Measurements from ENCODE around the gene MX2. TPM values are rescaled to one million over a fixed set of nuclear protein-coding genes. Genes with fewer than 3 reads are reported as not detected.

Gene MX2
- total RNA-seq, 4 donors from 2014 or later = 3.2 to 6.1 (median 5.1) TPM

DNA sequence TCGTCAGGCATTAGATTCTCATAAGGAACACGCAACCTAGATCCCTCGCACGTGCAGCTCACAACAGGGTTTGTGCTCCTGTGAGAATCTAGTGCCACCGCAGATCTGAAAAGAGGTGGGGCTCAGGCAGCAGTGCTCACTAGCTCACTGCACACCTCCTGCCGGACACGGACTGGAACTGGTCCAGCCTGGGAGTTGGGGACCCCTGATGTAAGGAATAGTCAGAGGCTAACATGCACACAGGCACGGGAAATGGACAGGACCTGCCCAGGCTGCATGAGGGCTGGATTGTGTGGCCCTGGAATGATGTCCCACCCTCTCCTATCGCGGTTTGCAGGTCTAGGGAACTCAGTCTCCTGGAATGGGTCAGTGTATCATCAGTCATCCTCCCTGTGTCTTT is 41.0 kb downstream of the MX2 start:
- 96% methylated on average over 10 of the region's 10 CpGs for WGBS
- H3K27me3 ChIP-seq = no peaks in the 10 kb centered on the region
- no peaks in the 10 kb centered on the region for H3K9me3 ChIP-seq
- no peak overlapping the region for H3K4me3 ChIP-seq
- H3K4me1 ChIP-seq = no peaks in the 10 kb centered on the region
- DNase-seq (ENCODE audit: low spot score in 2 of 2) = peak in 1 of 2 donors; percentile 29
- TF ChIP-seq, protein P1, sequence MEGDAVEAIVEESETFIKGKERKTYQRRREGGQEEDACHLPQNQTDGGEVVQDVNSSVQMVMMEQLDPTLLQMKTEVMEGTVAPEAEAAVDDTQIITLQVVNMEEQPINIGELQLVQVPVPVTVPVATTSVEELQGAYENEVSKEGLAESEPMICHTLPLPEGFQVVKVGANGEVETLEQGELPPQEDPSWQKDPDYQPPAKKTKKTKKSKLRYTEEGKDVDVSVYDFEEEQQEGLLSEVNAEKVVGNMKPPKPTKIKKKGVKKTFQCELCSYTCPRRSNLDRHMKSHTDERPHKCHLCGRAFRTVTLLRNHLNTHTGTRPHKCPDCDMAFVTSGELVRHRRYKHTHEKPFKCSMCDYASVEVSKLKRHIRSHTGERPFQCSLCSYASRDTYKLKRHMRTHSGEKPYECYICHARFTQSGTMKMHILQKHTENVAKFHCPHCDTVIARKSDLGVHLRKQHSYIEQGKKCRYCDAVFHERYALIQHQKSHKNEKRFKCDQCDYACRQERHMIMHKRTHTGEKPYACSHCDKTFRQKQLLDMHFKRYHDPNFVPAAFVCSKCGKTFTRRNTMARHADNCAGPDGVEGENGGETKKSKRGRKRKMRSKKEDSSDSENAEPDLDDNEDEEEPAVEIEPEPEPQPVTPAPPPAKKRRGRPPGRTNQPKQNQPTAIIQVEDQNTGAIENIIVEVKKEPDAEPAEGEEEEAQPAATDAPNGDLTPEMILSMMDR (IDR thresholded peaks at IDR 0.05) = no peak
- TF ChIP-seq EP300 (IDR thresholded peaks at IDR 0.05) (no peak), POLR2AphosphoS5 (IDR thresholded peaks at IDR 0.05) (no peak), POLR2A (IDR thresholded peaks at IDR 0.05) (no peak)
- H3K36me3 ChIP-seq = peaks cover 38% of the 10 kb centered on the region
- H3K27ac ChIP-seq = no peak overlapping the region

DNA sequence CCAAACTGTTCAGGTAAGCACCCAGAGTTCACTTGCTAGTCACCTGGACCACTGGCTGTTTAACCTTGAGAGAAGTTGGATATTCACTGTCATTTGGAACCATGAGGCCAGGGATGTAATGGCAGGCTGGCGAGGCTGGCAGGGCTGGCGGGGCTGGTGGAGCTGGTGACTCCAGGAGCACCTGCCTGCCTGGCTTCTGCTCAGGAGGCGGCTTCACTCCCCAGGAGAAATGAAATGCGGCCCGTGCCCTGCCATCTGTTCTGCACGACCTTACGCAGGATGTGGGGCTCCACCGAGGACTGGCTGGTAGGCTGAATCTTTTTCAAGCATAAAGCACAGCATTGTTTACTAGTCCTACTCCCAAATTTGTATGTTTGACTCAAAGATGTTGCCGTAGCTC is 41.5 kb downstream of the MX2 start:
- Histone ChIP-seq H3K36me3 (peaks cover 38% of the 10 kb centered on the region), H3K4me3 (no peak overlapping the region), H3K27ac (no peak overlapping the region), H3K27me3 (no peaks in the 10 kb centered on the region), H3K9me3 (no peaks in the 10 kb centered on the region), H3K4me1 (no peaks in the 10 kb centered on the region)
- WGBS = 92% methylated on average over 9 of the region's 9 CpGs
- peak in 1 of 2 donors; percentile 70 for DNase-seq (ENCODE audit: low spot score in 2 of 2)
- TF ChIP-seq EP300 (IDR thresholded peaks at IDR 0.05) (no peak), POLR2AphosphoS5 (IDR thresholded peaks at IDR 0.05) (no peak), POLR2A (IDR thresholded peaks at IDR 0.05) (no peak)
- TF ChIP-seq, protein P1 (IDR thresholded peaks at IDR 0.05) = no peak

DNA sequence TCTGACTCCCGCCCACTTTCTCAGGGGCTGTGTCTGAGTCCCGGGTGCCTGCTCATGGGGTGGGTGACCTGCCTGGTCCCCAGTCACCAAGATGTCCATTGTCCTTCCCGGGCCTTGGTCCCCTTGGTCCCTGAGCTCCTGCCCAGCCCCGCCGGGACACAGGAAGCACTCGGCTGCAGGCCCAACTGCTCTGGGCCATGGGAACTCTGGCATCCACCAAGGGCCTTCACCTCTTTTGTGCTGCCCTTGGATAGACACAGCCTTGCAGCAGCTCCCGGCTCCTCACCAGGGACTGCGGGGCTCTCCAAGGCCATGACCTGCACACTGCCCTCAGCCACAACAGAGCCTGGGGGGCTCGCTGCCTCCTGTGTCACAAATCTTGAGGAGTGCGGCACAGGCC is 42.1 kb downstream of the MX2 start:
- Histone ChIP-seq H3K4me3 (no peak overlapping the region), H3K27ac (no peak overlapping the region), H3K9me3 (no peaks in the 10 kb centered on the region), H3K4me1 (no peaks in the 10 kb centered on the region), H3K36me3 (peaks cover 40% of the 10 kb centered on the region), H3K27me3 (no peaks in the 10 kb centered on the region)
- peak in 1 of 2 donors; percentile 53 for DNase-seq (ENCODE audit: low spot score in 2 of 2)
- 93% methylated on average over 10 of the region's 10 CpGs for WGBS
- TF ChIP-seq, protein P1 (IDR thresholded peaks at IDR 0.05) = no peak
- no peak for TF ChIP-seq EP300 (IDR thresholded peaks at IDR 0.05)
- TF ChIP-seq POLR2A (IDR thresholded peaks at IDR 0.05) = no peak
- TF ChIP-seq POLR2AphosphoS5 (IDR thresholded peaks at IDR 0.05) = no peak

DNA sequence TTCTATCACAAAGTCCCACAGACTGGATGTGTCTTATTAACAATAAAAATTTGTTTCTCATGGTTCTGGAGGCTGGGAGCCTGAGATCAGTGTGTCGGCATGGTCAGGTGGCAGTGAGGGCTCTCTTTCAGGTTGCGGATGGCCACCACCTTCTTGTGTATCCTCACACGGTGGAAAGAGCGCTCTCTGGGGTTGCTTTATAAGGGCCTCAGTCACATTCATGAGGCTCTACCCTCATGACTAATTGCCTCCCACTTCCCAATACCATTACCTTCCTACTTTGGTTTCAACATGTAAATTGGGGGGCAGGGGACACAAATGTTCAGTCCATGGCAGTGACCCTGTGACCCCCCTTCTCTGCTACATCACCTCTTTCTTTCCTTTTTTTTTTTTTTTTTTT is 43.5 kb downstream of the MX2 start:
- Histone ChIP-seq H3K4me3 (no peak overlapping the region), H3K27me3 (no peaks in the 10 kb centered on the region), H3K27ac (no peak overlapping the region), H3K4me1 (no peaks in the 10 kb centered on the region), H3K9me3 (no peaks in the 10 kb centered on the region), H3K36me3 (peaks cover 45% of the 10 kb centered on the region)
- DNase-seq (ENCODE audit: low spot score in 2 of 2) = peak in 1 of 2 donors; percentile 31
- 93% methylated on average over 4 of the region's 4 CpGs for WGBS
- TF ChIP-seq EP300 (IDR thresholded peaks at IDR 0.05) (no peak), POLR2AphosphoS5 (IDR thresholded peaks at IDR 0.05) (no peak), POLR2A (IDR thresholded peaks at IDR 0.05) (no peak)
- TF ChIP-seq, protein P1 (IDR thresholded peaks at IDR 0.05) = no peak

DNA sequence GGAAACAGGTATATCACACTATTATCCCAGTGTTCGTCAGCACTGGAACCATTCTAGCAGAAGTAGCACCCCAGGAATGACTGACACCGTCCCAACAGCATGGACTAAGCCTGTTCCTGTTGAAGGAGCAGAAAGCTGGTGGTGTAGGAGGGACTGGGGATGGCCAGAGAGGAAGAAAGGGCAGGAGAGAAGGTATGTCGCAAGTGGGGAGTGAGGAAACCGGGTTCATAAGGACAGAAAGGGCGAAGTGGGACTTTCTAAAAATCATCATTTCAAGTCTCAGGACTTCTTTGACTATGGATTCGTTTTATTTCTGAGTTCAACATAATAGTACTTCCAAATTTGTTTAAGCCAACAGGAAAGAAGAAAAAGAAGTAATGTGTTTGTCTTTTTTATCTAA is 44.5 kb downstream of the MX2 start:
- H3K27me3 ChIP-seq = no peaks in the 10 kb centered on the region
- H3K9me3 ChIP-seq = no peaks in the 10 kb centered on the region
- WGBS = 85% methylated on average over 6 of the region's 6 CpGs
- DNase-seq (ENCODE audit: low spot score in 2 of 2) = peak in 1 of 2 donors; percentile 45
- no peak overlapping the region for H3K4me3 ChIP-seq
- H3K4me1 ChIP-seq = peaks cover 2% of the 10 kb centered on the region
- no peak overlapping the region for H3K27ac ChIP-seq
- TF ChIP-seq EP300 (IDR thresholded peaks at IDR 0.05) = no peak
- TF ChIP-seq, protein P1 (IDR thresholded peaks at IDR 0.05) = no peak
- TF ChIP-seq POLR2AphosphoS5 (IDR thresholded peaks at IDR 0.05) = no peak
- no peak for TF ChIP-seq POLR2A (IDR thresholded peaks at IDR 0.05)
- peaks cover 45% of the 10 kb centered on the region for H3K36me3 ChIP-seq
